Measurements from ENCODE around the gene NEDD8.

The NEDD8 gene

GRCh38 chr14:24185741-24186140 is 46.4 kb downstream of the NEDD8 start:
- TF ChIP-seq, protein P1, sequence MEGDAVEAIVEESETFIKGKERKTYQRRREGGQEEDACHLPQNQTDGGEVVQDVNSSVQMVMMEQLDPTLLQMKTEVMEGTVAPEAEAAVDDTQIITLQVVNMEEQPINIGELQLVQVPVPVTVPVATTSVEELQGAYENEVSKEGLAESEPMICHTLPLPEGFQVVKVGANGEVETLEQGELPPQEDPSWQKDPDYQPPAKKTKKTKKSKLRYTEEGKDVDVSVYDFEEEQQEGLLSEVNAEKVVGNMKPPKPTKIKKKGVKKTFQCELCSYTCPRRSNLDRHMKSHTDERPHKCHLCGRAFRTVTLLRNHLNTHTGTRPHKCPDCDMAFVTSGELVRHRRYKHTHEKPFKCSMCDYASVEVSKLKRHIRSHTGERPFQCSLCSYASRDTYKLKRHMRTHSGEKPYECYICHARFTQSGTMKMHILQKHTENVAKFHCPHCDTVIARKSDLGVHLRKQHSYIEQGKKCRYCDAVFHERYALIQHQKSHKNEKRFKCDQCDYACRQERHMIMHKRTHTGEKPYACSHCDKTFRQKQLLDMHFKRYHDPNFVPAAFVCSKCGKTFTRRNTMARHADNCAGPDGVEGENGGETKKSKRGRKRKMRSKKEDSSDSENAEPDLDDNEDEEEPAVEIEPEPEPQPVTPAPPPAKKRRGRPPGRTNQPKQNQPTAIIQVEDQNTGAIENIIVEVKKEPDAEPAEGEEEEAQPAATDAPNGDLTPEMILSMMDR (conservative IDR thresholded peaks at IDR 0.05; ENCODE audit: low read length) = no peak
- no peak for DNase-seq (ENCODE audit: low read depth)
- no peak overlapping the region for H3K4me3 ChIP-seq (ENCODE audit: low read length)

DNA sequence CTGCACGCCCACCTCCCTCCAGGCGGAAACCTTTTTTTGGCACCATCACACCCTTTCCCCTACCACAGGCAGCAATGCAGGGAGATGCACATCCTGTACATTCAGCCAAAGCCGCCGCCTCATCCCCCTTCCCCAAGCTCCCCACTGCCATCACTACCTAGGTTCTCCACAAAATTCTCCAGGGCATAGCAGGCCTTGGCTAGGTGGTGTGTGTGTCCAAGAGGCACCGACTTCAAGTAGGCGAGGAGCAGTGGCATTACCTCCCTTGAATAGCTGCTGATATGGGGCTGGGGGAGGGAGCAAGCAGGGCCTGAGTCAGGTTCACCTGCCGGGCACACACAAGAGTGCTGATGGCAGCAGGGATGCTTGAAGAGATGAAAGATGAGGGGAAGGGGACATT is 47.1 kb downstream of the NEDD8 start:
- H3K4me3 ChIP-seq (ENCODE audit: low read length) = no peak overlapping the region
- no peak for DNase-seq (ENCODE audit: low read depth)
- TF ChIP-seq, protein P1 (conservative IDR thresholded peaks at IDR 0.05; ENCODE audit: low read length) = no peak

GRCh38 chr14:24184104-24184970 is 47.8 kb downstream of the NEDD8 start:
- TF ChIP-seq, protein P1 (conservative IDR thresholded peaks at IDR 0.05; ENCODE audit: low read length) = no peak
- no peak overlapping the region for H3K4me3 ChIP-seq (ENCODE audit: low read length)
- DNase-seq (ENCODE audit: low read depth) = no peak

GRCh38 chr14:24183014-24183481 is 49.1 kb downstream of the NEDD8 start:
- TF ChIP-seq, protein P1 (conservative IDR thresholded peaks at IDR 0.05; ENCODE audit: low read length) = no peak
- no peak for DNase-seq (ENCODE audit: low read depth)
- no peak overlapping the region for H3K4me3 ChIP-seq (ENCODE audit: low read length)

DNA sequence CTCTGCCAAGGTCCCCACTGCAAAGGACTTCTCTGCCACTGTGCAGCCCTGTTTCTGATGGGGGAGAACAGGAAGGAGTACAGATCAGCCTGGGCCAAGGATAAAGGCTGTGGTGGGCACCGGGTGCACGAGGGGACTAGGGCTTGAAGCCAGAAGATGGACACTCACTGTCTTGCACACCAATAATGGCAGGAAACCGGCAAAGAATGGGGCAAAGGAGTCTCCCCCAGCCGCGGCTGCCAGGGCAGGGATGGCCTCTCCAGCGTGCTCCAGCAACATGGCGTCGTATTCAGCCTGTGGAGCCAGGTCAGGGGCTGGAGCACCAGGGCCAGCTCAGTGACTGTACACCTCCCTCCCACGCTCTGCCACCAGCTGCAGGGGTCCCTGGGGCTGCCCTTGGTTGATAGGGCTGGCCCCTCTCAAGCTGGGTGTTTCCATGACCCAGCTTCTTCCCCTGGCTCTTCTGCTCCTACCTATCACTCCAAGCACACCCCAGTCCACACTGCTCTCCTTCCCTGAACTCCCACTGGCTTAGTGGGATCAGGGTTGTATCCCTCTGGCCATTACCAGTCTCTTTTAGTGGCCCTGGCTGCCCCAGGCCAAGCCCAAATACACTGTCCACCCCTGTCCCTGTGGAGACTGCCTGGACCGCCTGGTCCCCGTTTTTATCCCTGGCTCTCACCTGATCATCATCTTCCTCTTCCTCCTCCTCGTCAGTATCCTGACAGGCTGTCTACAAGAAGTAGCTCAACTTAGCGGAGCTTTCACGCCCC is 49.9 kb downstream of the NEDD8 start:
- H3K4me3 ChIP-seq (ENCODE audit: low read length) = no peak overlapping the region
- TF ChIP-seq, protein P1 (conservative IDR thresholded peaks at IDR 0.05; ENCODE audit: low read length) = no peak
- DNase-seq (ENCODE audit: low read depth) = no peak

DNA sequence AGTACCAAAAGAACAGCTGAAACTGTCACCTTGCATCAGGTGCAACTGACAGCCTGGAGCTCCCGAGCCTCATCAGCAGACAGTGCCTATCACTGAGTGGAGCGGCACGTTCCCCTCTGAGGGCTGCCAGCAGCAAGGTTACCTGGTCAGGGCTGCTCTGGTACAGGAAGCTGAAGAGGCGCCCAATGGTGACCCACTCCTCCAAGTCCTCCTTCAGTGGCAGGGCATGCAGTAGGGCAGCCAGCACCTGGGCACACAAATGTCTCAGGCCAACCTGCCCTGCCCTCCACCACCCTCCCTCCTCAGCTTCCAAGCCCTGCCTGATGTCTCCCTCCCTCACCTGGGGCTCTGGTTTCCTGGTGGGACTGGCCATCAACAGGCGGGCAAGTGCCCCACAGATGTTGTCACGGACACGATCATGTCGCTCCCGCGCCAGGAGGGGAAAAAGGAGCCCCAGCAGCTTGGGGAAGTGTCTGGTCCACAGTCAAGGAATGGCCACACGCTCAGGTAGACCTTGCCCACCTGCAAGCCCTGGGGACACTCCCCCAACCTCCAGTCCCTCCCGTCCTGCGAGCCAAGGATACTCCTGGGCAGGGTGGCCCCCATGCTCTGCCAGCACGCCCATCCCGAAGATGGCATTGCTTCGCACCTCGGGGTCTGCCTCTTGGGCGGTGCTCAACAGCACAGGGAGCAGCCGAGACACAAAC is 50.6 kb downstream of the NEDD8 start:
- no peak overlapping the region for H3K4me3 ChIP-seq (ENCODE audit: low read length)
- TF ChIP-seq, protein P1 (conservative IDR thresholded peaks at IDR 0.05; ENCODE audit: low read length) = no peak
- no peak for DNase-seq (ENCODE audit: low read depth)

Data from AG10803 (cell line).